SK-N-SH (cell line): ENCODE data around the gene ASS1.

Experiments used
- CTCF ChIP-seq: fragments of 200-600 bp; sonication (generic); IDR thresholded peaks from 2 replicates; pipeline ENCODE4 v1.6.1; 2017; ENCODE audit warnings: antibody characterized with exemption, mild to moderate bottlenecking, moderate library complexity
- JUND ChIP-seq: IDR thresholded peaks from 2 replicates; pipeline ENCODE4 v1.4.0; 2012
- MEF2A ChIP-seq: IDR thresholded peaks from 2 replicates; pipeline ENCODE4 v1.4.0; 2012; ENCODE audit warnings: low read depth, borderline replicate concordance
- POLR2AphosphoS5 ChIP-seq: IDR thresholded peaks from 2 replicates; pipeline ENCODE4 v1.6.1; 2012; ENCODE audit warnings: low read depth, low read length
- RAD21 ChIP-seq: IDR thresholded peaks from 2 replicates; pipeline ENCODE4 v1.6.1; 2012; ENCODE audit warnings: mild to moderate bottlenecking, low read length
- REST ChIP-seq: IDR thresholded peaks from 2 replicates; pipeline ENCODE4 v1.6.1; 2012; ENCODE audit warnings: mild to moderate bottlenecking, low read depth, low read length, moderate library complexity
- RFX5 ChIP-seq: IDR thresholded peaks from 2 replicates; pipeline ENCODE4 v1.6.1; 2012; ENCODE audit warnings: mild to moderate bottlenecking, improper control_type of control experiment, low read length
- SMC3 ChIP-seq: IDR thresholded peaks from 2 replicates; pipeline ENCODE4 v1.6.1; 2012; ENCODE audit warnings: low read depth, low read length, improper control_type of control experiment
- TAF1 ChIP-seq: IDR thresholded peaks from 2 replicates; pipeline ENCODE4 v1.6.1; 2012; ENCODE audit warnings: low read depth, mild to moderate bottlenecking, low read length, moderate library complexity, borderline replicate concordance
- TEAD4 ChIP-seq: IDR thresholded peaks from 2 replicates; pipeline ENCODE4 v1.4.0; 2012; ENCODE audit warnings: mild to moderate bottlenecking, borderline replicate concordance; ENCODE audit not compliant: insufficient read depth
- USF1 ChIP-seq: IDR thresholded peaks from 2 replicates; pipeline ENCODE4 v1.4.0; 2012; ENCODE audit warnings: low read depth, borderline replicate concordance
- USF2 ChIP-seq: fragments of 150-350 bp; IDR thresholded peaks from 2 replicates; pipeline ENCODE4 v1.6.1; 2017; ENCODE audit warnings: antibody characterized with exemption, low read length, low read depth, borderline replicate concordance

GRCh38 chr9:130446101-130446861, 1.5 kb downstream of the ASS1 start:
- TF ChIP-seq RFX5 (no peak), RAD21 (no peak), CTCF (no peak), SMC3 (no peak), POLR2AphosphoS5 (no peak), REST (no peak), TAF1 (no peak), USF1 (no peak), JUND (no peak), TEAD4 (no peak), USF2 (no peak), MEF2A (no peak)
